ENCODE results near the gene AGER. TPM values are rescaled to one million over a fixed set of nuclear protein-coding genes. Genes with fewer than 3 reads are reported as not detected.

The AGER gene
- total and polyA plus RNA-seq, 2 donors (not counting 1 experiment from before 2014, with no cell fraction given), result 29.9 to 38.8 TPM

GRCh38 chr6:32149932-32150870 is 33.9 kb downstream of the AGER start:
- Histone ChIP-seq H3K36me3 (replicated peaks in 1 of 2; ENCODE audit: control extremely low read depth in 1 of 2, control insufficient read depth in 1 of 2, extremely low read depth in 1 of 2, insufficient read depth in 2 of 2, low read length in 1 of 2) (no peaks in the 10 kb centered on the region), H3K4me2 (replicated peaks; ENCODE audit: low read depth, low read length, poor library complexity, severe bottlenecking) (no peak overlapping the region), H3K27ac (ENCODE audit: low read length in 2 of 2) (no peak overlapping the region), H3K9ac (ENCODE audit: low read length) (no peak overlapping the region), H3K9me3 (ENCODE audit: control extremely low read depth in 1 of 3, control insufficient read depth in 2 of 3, insufficient read depth in 1 of 3, low read length in 2 of 3) (peaks cover 0 to 16% (median 3%) of the 10 kb centered on the region in 3 donors), H3K27me3 (replicated peaks in 1 of 4; ENCODE audit: control extremely low read depth in 1 of 4, control insufficient read depth in 3 of 4, insufficient read depth in 4 of 4, low read length in 3 of 4) (peaks cover 0 to 70% (median 32%) of the 10 kb centered on the region in 4 experiments), H3K4me3 (ENCODE audit: control extremely low read depth in 1 of 5, extremely low read depth in 1 of 5, insufficient read depth in 1 of 5, low read depth in 2 of 5, low read length in 4 of 5) (no peak overlapping the region), H4K20me1 (ENCODE audit: control insufficient read depth, insufficient read depth, low read length, poor library complexity, severe bottlenecking) (no peaks in the 10 kb centered on the region), H3K4me1 (ENCODE audit: control insufficient read depth in 2 of 2, insufficient read depth in 2 of 2, low read length in 2 of 2) (peaks cover 34 to 38% of the 10 kb centered on the region in 2 donors), H3K79me2 (ENCODE audit: control insufficient read depth, insufficient read depth, low read length) (no peaks in the 10 kb centered on the region), H2AFZ (ENCODE audit: insufficient read depth, low read depth, low read length, poor library complexity, severe bottlenecking) (no peak overlapping the region)
- ATAC-seq (ENCODE audit: low read depth) (no peak), DNase-seq (no peak)
- WGBS (ENCODE audit: insufficient coverage), result 56% methylated on average over 54 of the region's 55 CpGs
- H3K9me3 Mint-ChIP-seq (ENCODE audit: insufficient read depth), result no peaks in the 10 kb centered on the region
- TF ChIP-seq CTCF (IDR thresholded peaks at IDR 0.05) (no peak), EZH2 (IDR thresholded peaks at IDR 0.05; ENCODE audit: borderline replicate concordance, insufficient read depth, low read depth, low read length, poor library complexity, severe bottlenecking) (no peak)
- CTCF ChIA-PET, result no interaction called here
- peaks cover 55% of the 10 kb centered on the region for H3K4me1 Mint-ChIP-seq
- peaks cover 65% of the 10 kb centered on the region for H3K27me3 Mint-ChIP-seq
- intact Hi-C loops (cut with micrococcal nuclease), result loop anchor here (10.0 kb wide), 1 partner anchor 105 kb away; no protein-coding TSS in a partner anchor
- H3K27ac Mint-ChIP-seq, result peak overlapping the region; percentile 20
- H3K4me3 Mint-ChIP-seq, result peak overlapping the region; percentile 34
- POLR2A ChIA-PET, result interaction anchor here (0.6 kb wide), 1 partner anchor 20 kb away, joined by 8 read pairs; the partner anchor contains the start of gene FKBPL
